HG02885 (cell line): ENCODE data around the gene PSEN1.
"Not testable (repeated sequence)": the region's sequence is repeated elsewhere in the genome, so short reads cannot be mapped to it uniquely, and the experiment has no call there.

Experiments used
- ATAC-seq: cut with Tn5 transposase; IDR thresholded peaks from one replicate; pipeline ENCODE4 v1.9.1; 2021; ENCODE audit warnings: mild to moderate bottlenecking; ENCODE audit not compliant: unreplicated experiment, poor library complexity

PSEN1 gene

GRCh38 chr14:73162251-73162650 is 25.9 kb downstream of the PSEN1 start:
- ATAC-seq, result no peak

GRCh38 chr14:73166399-73166798 is 30.1 kb downstream of the PSEN1 start:
- ATAC-seq, result no peak

DNA sequence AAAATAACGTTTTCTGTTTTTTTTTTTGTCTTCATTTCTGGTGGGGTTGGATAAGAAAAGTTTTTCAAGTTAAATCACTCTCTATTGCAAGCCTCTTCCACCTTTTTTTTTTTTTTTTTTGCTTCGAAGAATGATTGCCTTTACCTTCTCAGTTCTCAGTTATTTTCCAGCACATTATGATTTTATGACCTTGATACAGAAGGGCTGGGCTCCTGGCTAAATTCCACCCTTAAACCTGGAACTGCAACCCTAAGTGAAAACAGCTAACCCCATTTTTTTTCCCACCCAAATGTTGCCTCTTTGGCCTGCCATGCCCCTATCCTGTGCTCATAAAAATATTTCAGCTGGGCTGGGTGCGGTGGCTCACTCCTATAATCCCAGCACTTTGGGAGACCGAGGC is 31.4 kb downstream of the PSEN1 start:
- ATAC-seq, result no peak

- no peak for ATAC-seq
Observed at GRCh38 chr14:73168274-73168673, 32.0 kb downstream of the PSEN1 start.

GRCh38 chr14:73168691-73169090 is 32.4 kb downstream of the PSEN1 start:
- ATAC-seq, result no peak

DNA sequence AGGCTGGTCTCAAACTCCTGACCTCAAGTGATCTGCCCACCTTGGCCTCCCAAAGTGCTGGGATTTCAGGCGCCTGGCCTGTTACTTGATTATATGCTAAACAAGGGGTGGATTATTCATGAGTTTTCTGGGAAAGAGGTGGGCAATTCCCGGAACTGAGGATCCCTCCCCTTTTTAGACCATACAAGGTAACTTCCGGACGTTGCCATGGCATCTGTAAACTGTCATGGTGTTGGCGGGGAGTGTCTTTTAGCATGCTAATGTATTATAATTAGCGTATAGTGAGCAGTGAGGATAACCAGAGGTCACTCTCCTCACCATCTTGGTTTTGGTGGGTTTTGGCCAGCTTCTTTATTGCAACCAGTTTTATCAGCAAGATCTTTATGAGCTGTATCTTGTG is 33.5 kb downstream of the PSEN1 start:
- ATAC-seq, result not testable (repeated sequence)

DNA sequence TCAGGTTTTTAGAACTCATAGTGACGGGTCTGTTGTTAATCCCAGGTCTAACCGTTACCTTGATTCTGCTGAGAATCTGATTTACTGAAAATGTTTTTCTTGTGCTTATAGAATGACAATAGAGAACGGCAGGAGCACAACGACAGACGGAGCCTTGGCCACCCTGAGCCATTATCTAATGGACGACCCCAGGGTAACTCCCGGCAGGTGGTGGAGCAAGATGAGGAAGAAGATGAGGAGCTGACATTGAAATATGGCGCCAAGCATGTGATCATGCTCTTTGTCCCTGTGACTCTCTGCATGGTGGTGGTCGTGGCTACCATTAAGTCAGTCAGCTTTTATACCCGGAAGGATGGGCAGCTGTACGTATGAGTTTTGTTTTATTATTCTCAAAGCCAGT is 34.4 kb downstream of the PSEN1 start:
- ATAC-seq, result no peak

- ATAC-seq, result no peak
Observed at GRCh38 chr14:73172500-73172899, 36.2 kb downstream of the PSEN1 start.

- no peak for ATAC-seq
Observed at GRCh38 chr14:73173092-73173735, 36.9 kb downstream of the PSEN1 start.

DNA sequence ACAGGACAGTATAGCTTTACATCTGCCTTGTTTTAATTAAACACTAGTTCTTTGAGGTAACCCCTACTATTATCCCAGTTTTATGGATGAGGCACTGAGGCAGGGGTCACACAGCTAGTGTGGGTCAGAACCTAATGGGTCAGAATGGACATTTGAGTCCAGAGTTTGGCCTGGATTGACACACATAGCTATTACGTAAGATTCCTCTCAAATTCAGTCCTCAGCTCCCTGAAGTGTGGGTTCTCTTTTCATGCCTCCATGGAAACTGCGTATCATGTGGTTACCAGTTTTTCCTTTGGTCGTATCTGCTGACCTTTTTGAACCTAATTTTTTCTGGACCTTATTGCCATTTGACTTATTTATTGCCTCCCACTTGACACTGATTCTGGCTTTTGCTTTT is 40.4 kb downstream of the PSEN1 start:
- ATAC-seq, result no peak

GRCh38 chr14:73180385-73180805 is 44.1 kb downstream of the PSEN1 start:
- ATAC-seq, result no peak

DNA sequence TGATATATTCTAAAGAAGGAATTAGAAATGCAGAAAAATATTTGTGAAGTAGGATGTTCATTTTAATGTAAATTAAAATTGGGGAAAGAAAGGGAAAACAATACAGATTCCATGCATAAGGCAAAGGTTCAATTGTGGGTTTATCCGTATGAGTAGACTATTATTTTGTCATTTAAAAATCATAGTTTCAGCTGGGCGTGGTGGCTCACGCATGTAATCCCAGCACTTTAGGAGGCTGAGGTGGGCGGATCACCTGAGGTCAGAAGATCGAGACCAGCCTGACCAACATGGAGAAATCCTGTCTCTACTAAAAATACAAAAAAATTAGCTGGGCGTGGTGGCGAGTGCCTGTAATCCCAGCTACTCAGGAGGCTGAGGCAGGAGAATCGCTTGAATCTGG is 44.7 kb downstream of the PSEN1 start:
- not testable (repeated sequence) for ATAC-seq

GRCh38 chr14:73188501-73188911 is 52.2 kb downstream of the PSEN1 start:
- ATAC-seq, result no peak

DNA sequence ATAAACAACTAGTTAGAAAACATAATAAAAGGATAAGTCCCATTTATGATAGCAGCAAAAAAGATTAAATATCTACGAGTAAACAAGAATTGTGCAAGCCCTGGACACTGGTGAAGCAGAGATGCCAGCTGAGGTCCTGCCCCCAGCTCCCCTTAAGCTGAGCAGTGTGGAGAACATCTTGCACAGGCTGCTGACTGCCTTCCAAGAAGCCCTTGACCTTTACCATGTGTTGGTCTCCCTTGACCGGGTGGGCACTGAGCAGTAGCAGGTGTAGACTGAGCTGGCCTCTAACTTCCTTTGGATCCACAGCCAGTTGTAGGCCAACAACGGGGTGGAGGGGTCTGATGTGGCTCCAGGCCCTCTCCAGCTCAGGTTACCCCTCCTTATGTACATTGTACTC is 53.3 kb downstream of the PSEN1 start:
- ATAC-seq, result no peak

DNA sequence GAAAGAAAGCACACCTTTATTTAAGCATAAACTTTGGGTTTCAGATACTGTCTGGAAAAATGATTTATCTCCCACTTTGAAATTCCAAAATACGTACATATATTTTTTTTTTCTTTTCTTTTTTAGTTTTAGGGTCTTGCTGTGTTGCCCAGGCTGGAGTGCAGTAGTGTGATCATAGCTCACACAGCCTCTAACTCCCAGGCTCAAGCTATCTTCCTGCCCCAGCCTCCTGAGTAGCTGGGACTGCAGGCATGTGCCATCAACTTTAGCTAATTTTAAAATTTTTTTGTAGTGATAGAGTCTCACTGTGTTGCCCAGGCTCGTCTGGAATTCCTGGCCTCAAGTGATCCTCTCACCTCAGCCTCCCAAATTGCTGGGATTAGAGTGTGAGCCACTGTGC is 55.1 kb downstream of the PSEN1 start:
- no peak for ATAC-seq

GRCh38 chr14:73194306-73194705 is 58.0 kb downstream of the PSEN1 start:
- ATAC-seq, result not testable (repeated sequence)

GRCh38 chr14:73198253-73198652 is 61.9 kb downstream of the PSEN1 start:
- ATAC-seq, result no peak

GRCh38 chr14:73203527-73203926 is 67.2 kb downstream of the PSEN1 start:
- ATAC-seq, result no peak

- ATAC-seq, result no peak
Observed at GRCh38 chr14:73207615-73208014, 71.3 kb downstream of the PSEN1 start.

DNA sequence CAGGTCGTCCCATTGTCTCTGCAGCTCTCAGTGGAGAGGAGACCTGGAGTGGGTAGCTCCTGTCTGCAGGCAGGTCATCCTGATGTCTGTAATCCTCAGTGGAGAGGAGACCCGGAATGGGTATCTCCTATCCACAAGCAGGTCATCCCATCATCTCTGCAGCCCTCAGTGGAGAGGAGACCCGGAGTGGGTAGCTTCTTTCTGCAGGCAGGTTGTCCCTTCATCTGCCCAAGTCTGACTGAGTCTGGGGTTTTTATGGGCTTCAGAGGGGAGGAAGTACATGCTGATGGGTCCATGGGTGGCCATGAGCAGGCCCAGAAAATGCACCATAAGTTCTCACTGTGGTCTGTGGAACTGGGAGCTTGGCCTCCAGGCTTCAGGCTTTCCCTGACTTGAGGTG is 72.1 kb downstream of the PSEN1 start:
- no peak for ATAC-seq

GRCh38 chr14:73208846-73209245 is 72.5 kb downstream of the PSEN1 start:
- ATAC-seq, result no peak

- ATAC-seq, result no peak
Observed at GRCh38 chr14:73209953-73210352, 73.6 kb downstream of the PSEN1 start.
